NCI-H1092 treated with DMSO at 0.1 percent for 48 hours (cell line): ENCODE results near the gene ARL6IP5.
A peak's percentile ranks its signal among the peaks of the same experiment; 100 is the strongest.

Source experiments
- DNase-seq: peaks from one replicate; lab custom pipeline; 2025; lab: John Stamatoyannopoulos, UW

The ARL6IP5 gene

DNA sequence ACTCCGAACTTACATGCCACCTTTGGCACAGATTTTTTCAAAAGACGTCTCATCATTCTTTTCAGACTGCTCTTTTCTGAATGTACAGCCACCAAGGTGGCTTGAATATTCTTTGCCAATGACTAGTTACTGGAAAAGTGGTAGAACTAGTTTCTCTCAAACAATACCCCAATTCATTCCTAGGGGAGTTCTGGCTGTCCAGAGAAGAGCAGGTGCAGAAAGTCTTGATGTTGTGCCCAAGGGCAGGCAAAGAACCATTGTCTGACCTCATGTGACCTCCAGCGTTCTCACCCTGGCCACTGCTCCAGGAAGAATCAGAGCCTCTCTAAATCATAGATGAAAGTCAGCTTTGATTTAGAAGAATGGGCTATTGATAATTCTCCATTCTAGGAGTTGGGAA is 32.2 kb downstream of the ARL6IP5 start:
- no peak for DNase-seq

GRCh38 chr3:69118555-69118954 is 33.8 kb downstream of the ARL6IP5 start:
- no peak for DNase-seq

GRCh38 chr3:69119138-69119537 is 34.4 kb downstream of the ARL6IP5 start:
- no peak for DNase-seq

DNA sequence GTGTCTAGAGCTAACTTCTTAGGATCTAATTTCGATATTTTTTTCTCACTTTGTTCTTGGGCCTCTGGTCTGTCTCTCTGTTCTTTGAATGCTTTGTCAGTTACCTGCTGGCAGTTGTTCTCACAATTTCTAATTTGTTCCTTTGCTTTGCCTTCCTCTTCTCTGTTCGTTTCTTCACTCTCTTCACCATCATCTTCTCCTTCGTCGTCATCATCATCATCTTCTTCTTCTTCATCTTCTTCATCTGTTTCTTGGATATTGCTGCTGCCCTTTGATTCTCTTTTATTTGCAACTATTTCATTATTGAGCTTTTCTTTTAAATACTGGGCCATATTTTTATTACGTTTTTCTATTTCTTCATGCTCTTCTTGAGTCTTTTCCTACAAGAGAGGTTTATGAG is 34.9 kb downstream of the ARL6IP5 start:
- no peak for DNase-seq

DNA sequence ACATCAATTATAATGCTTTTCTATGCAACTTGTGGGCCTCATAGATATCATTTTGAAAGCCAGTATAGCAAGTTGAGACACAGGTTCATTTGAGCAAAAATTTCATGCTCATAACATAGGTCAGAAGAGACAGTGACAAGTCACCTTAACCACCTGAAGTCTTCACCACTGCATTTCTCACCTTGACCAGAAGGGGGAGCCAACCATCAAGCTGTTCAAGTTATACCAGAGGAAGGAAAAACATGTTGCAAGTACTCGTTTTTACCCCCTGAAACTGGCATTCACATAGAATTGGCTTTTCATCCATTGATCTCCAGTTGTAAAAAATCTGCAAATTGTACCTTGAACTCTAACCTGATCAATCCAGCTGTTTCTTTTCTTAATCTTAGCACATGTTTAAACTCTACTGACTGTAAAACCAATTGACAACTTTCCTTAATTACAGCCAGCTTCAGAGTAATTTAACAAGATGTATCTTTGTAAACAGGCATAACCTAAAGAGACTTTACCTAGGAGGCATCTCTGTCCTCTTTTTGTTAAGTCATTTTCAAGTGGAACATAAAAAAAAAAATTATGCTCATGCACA is 36.2 kb downstream of the ARL6IP5 start:
- DNase-seq, result peak; percentile 51

DNA sequence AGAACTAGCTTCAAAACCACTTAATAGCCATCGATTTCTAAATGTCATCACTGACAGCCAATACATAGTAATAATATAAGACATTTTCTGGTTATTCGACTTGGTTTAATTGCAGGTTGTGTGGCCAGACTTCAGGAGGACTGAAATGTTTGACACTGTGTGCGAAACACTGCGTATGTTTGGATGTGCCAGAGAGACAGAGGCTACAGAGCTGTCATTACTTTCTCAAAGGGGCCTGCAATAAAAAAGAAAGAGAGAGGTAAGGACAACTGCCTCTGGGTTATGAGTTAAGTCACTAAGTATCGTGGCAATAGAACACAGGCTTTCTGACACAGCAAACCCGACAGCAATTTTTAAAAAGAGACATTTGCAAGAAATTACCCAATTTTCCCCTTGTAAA is 36.8 kb downstream of the ARL6IP5 start:
- no peak for DNase-seq

GRCh38 chr3:69121950-69122349 is 37.2 kb downstream of the ARL6IP5 start:
- DNase-seq, result no peak

DNA sequence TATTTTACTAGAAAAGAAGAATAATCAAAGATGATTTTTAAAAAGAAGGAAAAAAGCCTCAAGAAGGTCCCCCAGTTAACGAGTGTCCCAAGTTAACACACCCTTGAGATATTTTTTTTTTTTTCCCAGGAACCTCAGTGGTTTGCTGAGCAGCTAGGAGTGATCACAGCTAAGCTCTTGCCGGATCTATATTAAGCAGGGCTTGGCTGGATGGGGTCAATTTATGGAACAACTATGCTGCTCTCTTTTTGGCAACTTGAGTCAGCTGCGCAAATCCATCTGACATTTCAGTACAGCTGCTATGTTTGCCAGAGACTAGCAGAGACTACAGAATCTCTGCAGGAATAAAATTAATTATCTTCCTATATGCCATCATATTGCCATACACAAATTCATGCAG is 37.7 kb downstream of the ARL6IP5 start, which contains the start of gene LMOD3:
TSS of gene LMOD3 (minus strand) at position 193 of the 400 bp plus-strand sequence. CDS start 209 bp downstream, outside the sequence.
- no peak for DNase-seq

- no peak for DNase-seq
Observed at GRCh38 chr3:69126216-69126615, 41.5 kb downstream of the ARL6IP5 start.

- DNase-seq, result no peak
Observed at GRCh38 chr3:69126999-69127398, 42.3 kb downstream of the ARL6IP5 start.

DNA sequence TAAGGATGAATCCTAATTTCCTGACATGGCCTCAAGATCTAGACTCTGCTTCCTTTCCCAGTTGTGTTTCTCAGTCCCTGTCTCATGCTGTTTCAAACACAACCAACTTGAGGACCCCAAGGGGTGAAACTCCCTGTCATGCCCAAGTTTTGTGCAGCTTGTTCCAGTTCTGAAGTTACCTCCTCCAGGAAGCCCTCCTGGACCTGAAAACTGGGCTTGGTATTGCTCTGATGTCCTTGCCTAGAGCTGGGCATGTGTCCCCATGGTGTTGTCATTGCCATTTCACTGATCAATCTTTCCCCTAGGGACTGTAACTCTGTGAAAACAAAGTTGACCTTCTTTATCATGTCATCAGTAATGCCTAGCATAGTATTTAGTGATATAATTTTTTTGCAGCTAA is 43.8 kb downstream of the ARL6IP5 start:
- DNase-seq, result no peak

GRCh38 chr3:69129531-69129930 is 44.8 kb downstream of the ARL6IP5 start:
- no peak for DNase-seq

GRCh38 chr3:69130689-69131088 is 46.0 kb downstream of the ARL6IP5 start:
- DNase-seq, result no peak

- no peak for DNase-seq
Observed at GRCh38 chr3:69137005-69137404, 52.3 kb downstream of the ARL6IP5 start.

GRCh38 chr3:69137412-69137811 is 52.7 kb downstream of the ARL6IP5 start:
- DNase-seq, result no peak

- DNase-seq, result no peak
Observed at GRCh38 chr3:69141313-69141712, 56.6 kb downstream of the ARL6IP5 start.

GRCh38 chr3:69142090-69142489 is 57.4 kb downstream of the ARL6IP5 start:
- no peak for DNase-seq

DNA sequence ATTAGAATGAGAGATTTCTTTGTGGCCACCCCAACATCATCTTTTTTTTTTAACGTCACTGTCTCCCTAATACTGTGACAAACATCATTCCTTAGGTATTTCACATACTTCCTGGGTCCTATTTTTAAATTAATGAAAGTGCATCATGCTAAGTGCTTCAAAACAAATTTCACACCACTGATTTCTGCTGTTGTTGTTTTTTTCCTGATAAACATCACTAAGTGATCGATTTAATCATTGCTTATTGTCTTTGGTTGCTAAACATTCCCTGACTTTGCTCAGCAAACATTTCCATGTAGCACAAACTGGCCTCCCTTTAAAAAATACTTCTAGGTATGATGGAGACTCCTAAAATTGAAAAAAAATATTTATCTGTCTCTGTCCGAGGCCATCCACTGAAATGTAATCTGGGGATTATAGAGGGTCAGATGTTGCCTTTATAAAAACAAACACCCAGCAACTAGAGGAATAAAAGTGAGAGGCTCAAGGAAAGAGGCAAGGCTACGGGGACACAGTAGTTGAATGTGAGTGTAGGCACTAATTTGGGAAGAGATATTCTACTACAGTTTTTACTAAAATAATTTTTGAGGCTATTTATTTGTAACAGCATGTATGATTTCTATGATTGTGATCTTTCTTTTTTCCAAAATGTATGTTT is 58.2 kb downstream of the ARL6IP5 start:
- no peak for DNase-seq

- DNase-seq, result no peak
Observed at GRCh38 chr3:69143612-69144011, 58.9 kb downstream of the ARL6IP5 start.

- peak; percentile 44 for DNase-seq
Observed at GRCh38 chr3:69144631-69145245, 60.0 kb downstream of the ARL6IP5 start.

- no peak for DNase-seq
Observed at GRCh38 chr3:69145688-69146087, 61.0 kb downstream of the ARL6IP5 start.

DNA sequence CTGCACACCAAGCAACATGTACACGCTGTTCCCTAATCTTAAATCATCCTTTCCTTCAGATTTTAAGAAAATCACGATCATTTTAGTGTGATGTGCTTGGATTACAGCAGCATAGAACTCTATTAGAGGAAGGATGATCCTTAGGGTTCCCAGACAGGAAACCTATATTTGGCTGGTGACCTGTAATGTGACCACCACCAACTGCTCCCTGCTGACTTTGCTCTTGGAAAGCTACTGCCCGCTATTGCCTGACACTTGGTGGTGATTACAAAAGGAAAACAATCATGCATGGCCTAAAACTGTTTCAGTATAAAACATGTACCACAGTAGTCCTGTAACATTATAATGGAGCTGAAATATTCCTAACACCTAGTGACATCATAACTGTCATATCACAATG is 64.8 kb downstream of the ARL6IP5 start:
- DNase-seq, result no peak
